Measurements from ENCODE around the gene HHAT.

GRCh38 chr1:210288116-210288515 is 40.6 kb upstream of the HHAT start:
- TF ChIP-seq CTCF (CRISPR knock-in tag; IDR thresholded peaks at IDR 0.05) (no peak), EZH2 (conservative IDR thresholded peaks at IDR 0.05; ENCODE audit: low read depth, low read length) (no peak), ZBTB26 (CRISPR knock-in tag; IDR thresholded peaks at IDR 0.05; ENCODE audit: borderline replicate concordance) (no peak), ZSCAN29 (CRISPR knock-in tag; conservative IDR thresholded peaks at IDR 0.05) (no peak), ZNF577 (CRISPR knock-in tag; IDR thresholded peaks at IDR 0.05; ENCODE audit: borderline replicate concordance, low read depth) (no peak), NFIC (IDR thresholded peaks at IDR 0.05; ENCODE audit: low read length) (no peak)
